GM12878 (cell line): Measurements from ENCODE around the gene SLC25A33. TPM values are rescaled to one million over a fixed set of nuclear protein-coding genes. Genes with fewer than 3 reads are reported as not detected.

Experiments used
- BCL11A ChIP-seq: IDR thresholded peaks from 2 replicates; pipeline ENCODE4 v1.6.1; 2011; ENCODE audit warnings: low read depth, low read length
- CBX3 ChIP-seq: fragments of 200-600 bp; sonication (generic); IDR thresholded peaks from 2 replicates; pipeline ENCODE4 v1.6.1; 2016; ENCODE audit warnings: low read depth, borderline replicate concordance
- CHD1 ChIP-seq: IDR thresholded peaks from 2 replicates; pipeline ENCODE4 v1.6.1; 2012; ENCODE audit warnings: low read depth, low read length, improper control_type of control experiment
- EP300 ChIP-seq, 2 experiments: fragments of 150-350 bp in 1 of 2; IDR thresholded peaks; 2 replicates each; pipeline ENCODE4 v1.6.1; 2011 to 2012; ENCODE audit warnings: low read depth in 2 of 2, low read length in 2 of 2, borderline replicate concordance in 1 of 2, improper control_type of control experiment in 1 of 2, inconsistent platforms in 1 of 2; ENCODE audit not compliant: control insufficient read depth in 1 of 2
- ETV6 ChIP-seq, 2 experiments: fragments of 450-650 bp in 1 of 2; IDR thresholded peaks in 1 of 2; conservative IDR thresholded peaks in 1 of 2; 2 replicates each; pipeline ENCODE4 v1.6.1; 2014; ENCODE audit warnings: antibody characterized with exemption in 1 of 2, borderline replicate concordance in 1 of 2, low read depth in 1 of 2, mild to moderate bottlenecking in 1 of 2, moderate library complexity in 1 of 2
- HDAC2 ChIP-seq: fragments of 200-600 bp; sonication (generic); IDR thresholded peaks from 2 replicates; pipeline ENCODE4 v1.6.1; 2017
- IKZF1 ChIP-seq: fragments of 450-650 bp; conservative IDR thresholded peaks from 2 replicates; pipeline ENCODE4 v1.6.1; 2017; ENCODE audit warnings: antibody characterized with exemption, mild to moderate bottlenecking
- IKZF2 ChIP-seq, 2 experiments: fragments of 450-650 bp; IDR thresholded peaks; 2 replicates each; pipeline ENCODE4 v1.6.1; 2017; ENCODE audit warnings: mild to moderate bottlenecking in 2 of 2, moderate library complexity in 2 of 2
- KAT2A ChIP-seq: conservative IDR thresholded peaks from 2 replicates; pipeline ENCODE4 v1.6.1; 2011; ENCODE audit warnings: low read depth, low read length; ENCODE audit not compliant: control insufficient read depth
- MEF2B ChIP-seq: fragments of 450-650 bp; IDR thresholded peaks from 2 replicates; pipeline ENCODE4 v1.6.1; 2018; ENCODE audit warnings: mild to moderate bottlenecking, moderate library complexity; ENCODE audit not compliant: partially characterized antibody, poor library complexity, severe bottlenecking
- MYB ChIP-seq: fragments of 150-350 bp; IDR thresholded peaks from 2 replicates; pipeline ENCODE4 v1.6.1; 2014; ENCODE audit warnings: mild to moderate bottlenecking, low read depth, low read length, borderline replicate concordance
- PAX5 ChIP-seq: IDR thresholded peaks from 2 replicates; pipeline ENCODE4 v1.6.1; 2011; ENCODE audit warnings: low read depth, low read length, borderline replicate concordance
- POLR2A ChIP-seq: IDR thresholded peaks from 2 replicates; pipeline ENCODE4 v1.6.1; 2011; ENCODE audit warnings: low read depth, mild to moderate bottlenecking, low read length
- ZNF274 ChIP-seq: IDR thresholded peaks from one replicate; pipeline ENCODE4 v1.8.0; 2011; ENCODE audit not compliant: insufficient read length, insufficient read depth
- ZZZ3 ChIP-seq: IDR thresholded peaks from 2 replicates; pipeline ENCODE4 v1.6.1; 2011; ENCODE audit warnings: low read depth; ENCODE audit not compliant: control insufficient read depth, insufficient read length
- polyA plus RNA-seq, 11 experiments: library from polyadenylated mRNA; depleted of rRNA in 4 of 11; unstranded in 6 of 11; stranded (reverse) in 5 of 11; fragments of >200 nt; fragmentation: Nextera tagmentation in 4 of 11; fragmentation: Illumina TruSeq in 1 of 11; extraction: Ambion mirVana in 4 of 11; extraction: Trizol in 1 of 11; gene quantifications; 1 replicate in 1 of 11; 2 replicates in 10 of 11; pipeline versions ENCODE4 v1.2.1 to v1.2.3, GENCODE V29; 2011 to 2016; ENCODE audit warnings: inconsistent platforms in 2 of 11, missing spikeins in 2 of 11, low read depth in 1 of 11
- total RNA-seq, 4 experiments: library from RNA; depleted of rRNA in 3 of 4; stranded (reverse); fragments of >200 nt in 3 of 4; fragmentation: Illumina TruSeq in 1 of 4; extraction: Trizol in 1 of 4; gene quantifications; 2 replicates each; pipeline versions ENCODE4 v1.2.1 to v1.2.3, GENCODE V29; 2013 to 2021
- TF ChIP-seq, protein P1 (sequence below): IDR thresholded peaks from 2 replicates; pipeline ENCODE4 v1.6.1; 2012; ENCODE audit warnings: low read depth, low read length, improper control_type of control experiment
- TF ChIP-seq, protein P2 (sequence below): fragments of 450-650 bp; conservative IDR thresholded peaks from 2 replicates; pipeline ENCODE4 v1.6.1; 2017; ENCODE audit warnings: mild to moderate bottlenecking, moderate library complexity
- TF ChIP-seq, protein P3 (sequence below): IDR thresholded peaks from 2 replicates; pipeline ENCODE4 v1.6.1; 2012; ENCODE audit warnings: mild to moderate bottlenecking, low read depth, low read length
- TF ChIP-seq, protein P4 (sequence below): fragments of 450-650 bp; IDR thresholded peaks from 2 replicates; pipeline ENCODE4 v1.6.1; 2017; ENCODE audit warnings: mild to moderate bottlenecking

The SLC25A33 gene
- total and polyA plus RNA-seq, 10 of the 15 experiments (the other 5 are each of a cell fraction or from before 2014, with no cell fraction given) = 1.7 to 11.2 (median 8.4) TPM

DNA sequence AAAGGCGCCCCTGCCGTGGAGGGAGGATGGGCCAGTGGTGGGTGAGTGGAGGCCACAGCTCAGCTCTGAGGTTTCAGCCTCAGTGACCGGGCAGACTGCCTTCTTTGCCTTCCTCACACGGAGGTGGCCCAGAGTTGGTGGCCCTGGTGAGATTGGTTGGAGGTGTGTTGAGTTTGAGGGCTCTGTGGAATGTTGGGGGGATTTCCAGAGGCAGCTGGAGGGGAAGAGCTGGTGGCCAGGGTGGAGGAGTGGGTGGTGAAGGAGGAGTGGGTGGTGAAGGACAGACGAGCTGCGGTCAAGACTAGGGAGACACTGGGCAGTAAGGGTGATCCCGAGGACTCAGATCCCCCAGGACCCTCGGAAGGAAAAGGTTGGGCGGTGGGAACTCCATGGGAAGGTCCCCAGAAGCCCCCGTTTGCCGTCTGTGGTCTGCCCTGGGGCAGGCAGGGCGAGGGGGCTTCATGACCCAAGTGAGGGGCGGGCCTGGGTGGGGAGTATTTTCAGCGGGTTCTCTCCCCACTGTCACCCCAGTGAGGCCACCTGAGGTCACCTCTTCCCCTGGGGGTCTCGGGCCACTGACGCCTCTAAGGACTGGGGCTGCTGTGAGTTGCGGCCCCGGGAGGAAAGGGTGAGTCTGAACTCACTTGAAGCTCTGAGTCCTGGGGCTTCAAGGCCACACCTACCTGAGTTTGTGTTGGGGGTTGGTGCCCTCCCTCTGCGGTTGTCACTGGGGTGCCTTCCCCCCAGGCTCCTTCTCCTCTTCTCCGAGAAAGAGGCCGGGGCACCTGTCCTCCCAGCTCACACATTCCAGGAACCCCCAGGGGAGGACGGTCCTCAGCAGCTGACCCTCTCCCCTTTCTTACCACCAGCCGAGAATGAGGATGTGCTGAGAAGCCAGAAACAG lies 89.5 kb downstream of the SLC25A33 start (continued):
- TF ChIP-seq MEF2B (peak; percentile 55), IKZF1 (peak; percentile 94), ZNF274 (no peak), ZZZ3 (no peak), IKZF2 (IDR thresholded peaks at IDR 0.05) (peak; percentile 82 to 91), EP300 (IDR thresholded peaks at IDR 0.05; ENCODE audit: borderline replicate concordance in 1 of 2, control insufficient read depth in 1 of 2, low read depth in 2 of 2, low read length in 2 of 2) (peak in 1 of 2 experiments; percentile 73; a peak in 3 of 4 replicates), ETV6 (conservative IDR thresholded peaks at IDR 0.05 in 1 of 2, IDR thresholded peaks at IDR 0.05 in 1 of 2; ENCODE audit: borderline replicate concordance in 1 of 2, low read depth in 1 of 2) (no peak), BCL11A (0 out of 2 replicates have a peak, but pooled peaks have one; percentile 33), HDAC2 (no peak), CHD1 (0 out of 2 replicates have a peak, but pooled peaks have one; percentile 19), MYB (no peak), PAX5 (peak; percentile 63), POLR2A (peak; percentile 45), CBX3 (no peak), KAT2A (no peak)
- TF ChIP-seq, protein P1, sequence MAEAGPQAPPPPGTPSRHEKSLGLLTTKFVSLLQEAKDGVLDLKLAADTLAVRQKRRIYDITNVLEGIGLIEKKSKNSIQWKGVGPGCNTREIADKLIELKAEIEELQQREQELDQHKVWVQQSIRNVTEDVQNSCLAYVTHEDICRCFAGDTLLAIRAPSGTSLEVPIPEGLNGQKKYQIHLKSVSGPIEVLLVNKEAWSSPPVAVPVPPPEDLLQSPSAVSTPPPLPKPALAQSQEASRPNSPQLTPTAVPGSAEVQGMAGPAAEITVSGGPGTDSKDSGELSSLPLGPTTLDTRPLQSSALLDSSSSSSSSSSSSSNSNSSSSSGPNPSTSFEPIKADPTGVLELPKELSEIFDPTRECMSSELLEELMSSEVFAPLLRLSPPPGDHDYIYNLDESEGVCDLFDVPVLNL = no peak
- TF ChIP-seq, protein P2, sequence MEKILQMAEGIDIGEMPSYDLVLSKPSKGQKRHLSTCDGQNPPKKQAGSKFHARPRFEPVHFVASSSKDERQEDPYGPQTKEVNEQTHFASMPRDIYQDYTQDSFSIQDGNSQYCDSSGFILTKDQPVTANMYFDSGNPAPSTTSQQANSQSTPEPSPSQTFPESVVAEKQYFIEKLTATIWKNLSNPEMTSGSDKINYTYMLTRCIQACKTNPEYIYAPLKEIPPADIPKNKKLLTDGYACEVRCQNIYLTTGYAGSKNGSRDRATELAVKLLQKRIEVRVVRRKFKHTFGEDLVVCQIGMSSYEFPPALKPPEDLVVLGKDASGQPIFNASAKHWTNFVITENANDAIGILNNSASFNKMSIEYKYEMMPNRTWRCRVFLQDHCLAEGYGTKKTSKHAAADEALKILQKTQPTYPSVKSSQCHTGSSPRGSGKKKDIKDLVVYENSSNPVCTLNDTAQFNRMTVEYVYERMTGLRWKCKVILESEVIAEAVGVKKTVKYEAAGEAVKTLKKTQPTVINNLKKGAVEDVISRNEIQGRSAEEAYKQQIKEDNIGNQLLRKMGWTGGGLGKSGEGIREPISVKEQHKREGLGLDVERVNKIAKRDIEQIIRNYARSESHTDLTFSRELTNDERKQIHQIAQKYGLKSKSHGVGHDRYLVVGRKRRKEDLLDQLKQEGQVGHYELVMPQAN = no peak
- TF ChIP-seq, protein P3, sequence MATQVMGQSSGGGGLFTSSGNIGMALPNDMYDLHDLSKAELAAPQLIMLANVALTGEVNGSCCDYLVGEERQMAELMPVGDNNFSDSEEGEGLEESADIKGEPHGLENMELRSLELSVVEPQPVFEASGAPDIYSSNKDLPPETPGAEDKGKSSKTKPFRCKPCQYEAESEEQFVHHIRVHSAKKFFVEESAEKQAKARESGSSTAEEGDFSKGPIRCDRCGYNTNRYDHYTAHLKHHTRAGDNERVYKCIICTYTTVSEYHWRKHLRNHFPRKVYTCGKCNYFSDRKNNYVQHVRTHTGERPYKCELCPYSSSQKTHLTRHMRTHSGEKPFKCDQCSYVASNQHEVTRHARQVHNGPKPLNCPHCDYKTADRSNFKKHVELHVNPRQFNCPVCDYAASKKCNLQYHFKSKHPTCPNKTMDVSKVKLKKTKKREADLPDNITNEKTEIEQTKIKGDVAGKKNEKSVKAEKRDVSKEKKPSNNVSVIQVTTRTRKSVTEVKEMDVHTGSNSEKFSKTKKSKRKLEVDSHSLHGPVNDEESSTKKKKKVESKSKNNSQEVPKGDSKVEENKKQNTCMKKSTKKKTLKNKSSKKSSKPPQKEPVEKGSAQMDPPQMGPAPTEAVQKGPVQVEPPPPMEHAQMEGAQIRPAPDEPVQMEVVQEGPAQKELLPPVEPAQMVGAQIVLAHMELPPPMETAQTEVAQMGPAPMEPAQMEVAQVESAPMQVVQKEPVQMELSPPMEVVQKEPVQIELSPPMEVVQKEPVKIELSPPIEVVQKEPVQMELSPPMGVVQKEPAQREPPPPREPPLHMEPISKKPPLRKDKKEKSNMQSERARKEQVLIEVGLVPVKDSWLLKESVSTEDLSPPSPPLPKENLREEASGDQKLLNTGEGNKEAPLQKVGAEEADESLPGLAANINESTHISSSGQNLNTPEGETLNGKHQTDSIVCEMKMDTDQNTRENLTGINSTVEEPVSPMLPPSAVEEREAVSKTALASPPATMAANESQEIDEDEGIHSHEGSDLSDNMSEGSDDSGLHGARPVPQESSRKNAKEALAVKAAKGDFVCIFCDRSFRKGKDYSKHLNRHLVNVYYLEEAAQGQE = no peak
- TF ChIP-seq, protein P4, sequence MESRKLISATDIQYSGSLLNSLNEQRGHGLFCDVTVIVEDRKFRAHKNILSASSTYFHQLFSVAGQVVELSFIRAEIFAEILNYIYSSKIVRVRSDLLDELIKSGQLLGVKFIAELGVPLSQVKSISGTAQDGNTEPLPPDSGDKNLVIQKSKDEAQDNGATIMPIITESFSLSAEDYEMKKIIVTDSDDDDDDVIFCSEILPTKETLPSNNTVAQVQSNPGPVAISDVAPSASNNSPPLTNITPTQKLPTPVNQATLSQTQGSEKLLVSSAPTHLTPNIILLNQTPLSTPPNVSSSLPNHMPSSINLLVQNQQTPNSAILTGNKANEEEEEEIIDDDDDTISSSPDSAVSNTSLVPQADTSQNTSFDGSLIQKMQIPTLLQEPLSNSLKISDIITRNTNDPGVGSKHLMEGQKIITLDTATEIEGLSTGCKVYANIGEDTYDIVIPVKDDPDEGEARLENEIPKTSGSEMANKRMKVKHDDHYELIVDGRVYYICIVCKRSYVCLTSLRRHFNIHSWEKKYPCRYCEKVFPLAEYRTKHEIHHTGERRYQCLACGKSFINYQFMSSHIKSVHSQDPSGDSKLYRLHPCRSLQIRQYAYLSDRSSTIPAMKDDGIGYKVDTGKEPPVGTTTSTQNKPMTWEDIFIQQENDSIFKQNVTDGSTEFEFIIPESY = no peak
